Stimulated activated memory B cell treated with anti-CD40 and anti-IgM and Interleukin-4, amounts not matched to agents 10 μg/mL and 1 μg/mL and 100 μg/mL, for 72 hours (primary cell): ENCODE data around the gene UBN2.
"Not testable (repeated sequence)": the region's sequence is repeated elsewhere in the genome, so short reads cannot be mapped to it uniquely, and the experiment has no call there.

Source experiments
- ATAC-seq: fragments of 150-1000 bp; cut with Tn5 transposase; 2 replicates; pipeline ENCODE4 v1.10.0; 2021
- H3K27ac Mint-ChIP-seq: one replicate; pipeline ENCODE4 v1.8.0; 2022; ENCODE audit warnings: mild to moderate bottlenecking, mixed read lengths
- H3K27me3 Mint-ChIP-seq: one replicate; pipeline ENCODE4 v1.8.0; 2022; ENCODE audit warnings: mixed read lengths
- H3K36me3 Mint-ChIP-seq: one replicate; pipeline ENCODE4 v1.8.0; 2022; ENCODE audit warnings: mixed read lengths
- H3K4me1 Mint-ChIP-seq: one replicate; pipeline ENCODE4 v1.8.0; 2022; ENCODE audit warnings: mixed read lengths
- H3K4me3 Mint-ChIP-seq: one replicate; pipeline ENCODE4 v1.8.0; 2022; ENCODE audit warnings: mild to moderate bottlenecking, moderate library complexity, mixed read lengths
- H3K9me3 Mint-ChIP-seq: one replicate; pipeline ENCODE4 v1.8.0; 2022; ENCODE audit warnings: mixed read lengths

The UBN2 gene

DNA sequence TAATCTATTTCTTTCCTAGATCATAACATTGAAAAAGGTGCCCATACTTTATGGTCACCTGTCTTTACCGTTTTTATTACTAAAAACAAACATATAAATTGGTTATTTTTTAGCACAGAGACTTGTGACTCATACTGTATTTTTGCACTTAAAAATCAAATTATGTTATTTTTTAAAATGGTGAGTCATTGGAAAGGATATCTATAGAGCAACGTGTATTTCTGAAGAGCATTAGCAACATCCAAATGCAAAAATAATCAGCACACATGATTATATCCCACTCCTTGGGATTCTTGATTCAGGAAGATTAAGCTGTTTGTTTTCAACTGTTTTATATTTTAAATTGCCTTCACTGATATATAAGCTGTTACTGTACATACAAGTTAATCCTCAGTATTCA, 69.4 kb downstream of the UBN2 start:
- H3K36me3 Mint-ChIP-seq: peaks cover 33% of the 10 kb centered on the region
- H3K4me1 Mint-ChIP-seq: no peaks in the 10 kb centered on the region

DNA sequence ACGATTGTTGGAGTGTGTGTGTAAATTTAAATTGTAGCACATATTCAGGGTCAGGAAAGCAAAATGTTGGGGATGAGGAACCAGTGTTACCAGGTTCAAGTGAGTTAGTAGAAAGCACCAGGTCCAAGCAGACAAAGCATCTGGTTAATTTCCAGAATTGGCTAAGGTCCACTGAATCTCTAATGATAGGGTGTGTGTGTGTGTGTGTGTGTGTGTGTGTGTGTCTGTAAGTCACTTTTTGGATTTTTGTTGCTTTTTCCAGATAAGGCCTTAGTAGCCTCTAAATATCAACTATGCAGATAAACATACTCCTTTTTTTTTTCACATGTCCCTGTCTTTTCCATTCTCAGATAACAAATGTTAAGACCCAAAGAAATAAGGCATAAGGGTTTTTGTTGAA, 73.5 kb downstream of the UBN2 start:
- H3K36me3 Mint-ChIP-seq: peaks cover 29% of the 10 kb centered on the region
- H3K4me1 Mint-ChIP-seq: no peaks in the 10 kb centered on the region

More for the DNA sequence above, 69.4 kb downstream of the UBN2 start:
- ATAC-seq: no peak
- no peaks in the 10 kb centered on the region for H3K9me3 Mint-ChIP-seq
- H3K4me3 Mint-ChIP-seq: no peak overlapping the region
- H3K27ac Mint-ChIP-seq: no peak overlapping the region
- H3K27me3 Mint-ChIP-seq: no peaks in the 10 kb centered on the region

DNA sequence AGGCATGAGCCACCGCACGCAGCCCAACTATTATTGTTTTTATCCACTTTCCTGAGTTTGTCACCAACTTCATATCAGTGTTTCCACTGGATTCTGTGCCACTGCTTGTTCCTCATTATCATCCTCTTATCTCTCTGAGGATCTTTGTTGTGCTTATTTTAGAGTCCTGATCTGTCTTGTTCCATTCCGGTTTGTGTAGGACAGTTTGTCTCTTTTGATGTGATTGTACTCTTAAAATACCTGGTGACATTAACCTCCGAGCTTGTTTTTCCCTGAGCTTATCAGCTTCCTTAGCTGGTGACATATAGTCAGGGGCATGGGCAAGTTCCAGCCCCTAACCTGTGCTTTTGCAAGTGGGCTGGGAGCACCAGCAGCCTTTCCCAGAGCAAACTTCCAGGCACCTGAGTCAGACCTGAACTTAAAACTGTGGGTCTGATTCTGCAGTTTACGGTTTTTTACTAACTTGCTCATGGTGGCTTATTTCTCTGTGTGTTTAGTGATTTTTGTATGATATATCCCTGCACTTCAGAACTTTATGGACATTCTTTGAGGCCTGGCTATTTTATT, 87.0 kb downstream of the UBN2 start:
- no peak for ATAC-seq
- Mint-ChIP-seq H3K27me3 (no peaks in the 10 kb centered on the region), H3K4me3 (no peak overlapping the region), H3K36me3 (no peaks in the 10 kb centered on the region), H3K4me1 (no peaks in the 10 kb centered on the region), H3K27ac (no peak overlapping the region), H3K9me3 (no peaks in the 10 kb centered on the region)

More for the DNA sequence above, 73.5 kb downstream of the UBN2 start:
- Mint-ChIP-seq H3K27ac (no peak overlapping the region), H3K4me3 (no peak overlapping the region), H3K27me3 (no peaks in the 10 kb centered on the region), H3K9me3 (no peaks in the 10 kb centered on the region)
- ATAC-seq: no peak

DNA sequence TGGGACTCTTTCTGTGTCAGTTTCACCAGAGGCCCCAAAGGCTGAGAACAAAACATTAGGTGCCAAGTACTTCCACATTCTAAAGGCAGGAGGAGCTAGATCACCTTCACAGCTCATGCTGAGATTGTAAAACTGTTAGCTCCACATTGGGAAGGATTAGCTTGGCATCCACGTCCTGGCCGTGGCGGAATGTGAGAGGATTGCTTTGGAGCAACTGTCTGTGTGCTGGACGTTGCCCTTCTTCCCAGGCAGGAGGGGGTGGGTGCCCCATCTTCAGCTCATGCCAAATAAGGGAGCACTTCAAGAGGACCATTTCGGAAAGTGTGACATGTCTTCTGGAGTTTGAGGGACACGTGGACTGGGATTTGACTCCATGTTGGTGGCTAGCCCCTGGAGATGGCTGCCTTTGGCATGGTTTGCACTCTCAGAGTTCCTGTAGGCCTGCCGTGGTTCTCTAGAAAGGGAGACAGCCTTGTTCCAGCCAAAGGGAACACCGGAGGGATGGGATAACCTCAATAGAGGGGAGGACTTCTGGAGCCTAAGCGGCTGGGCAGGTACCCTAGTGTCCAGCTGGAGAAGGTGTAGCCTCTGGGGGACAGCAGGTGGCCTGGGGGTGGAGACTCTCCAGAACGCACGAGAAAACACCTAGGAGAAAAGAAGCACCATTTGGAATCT, 90.2 kb downstream of the UBN2 start:
- ATAC-seq: no peak

DNA sequence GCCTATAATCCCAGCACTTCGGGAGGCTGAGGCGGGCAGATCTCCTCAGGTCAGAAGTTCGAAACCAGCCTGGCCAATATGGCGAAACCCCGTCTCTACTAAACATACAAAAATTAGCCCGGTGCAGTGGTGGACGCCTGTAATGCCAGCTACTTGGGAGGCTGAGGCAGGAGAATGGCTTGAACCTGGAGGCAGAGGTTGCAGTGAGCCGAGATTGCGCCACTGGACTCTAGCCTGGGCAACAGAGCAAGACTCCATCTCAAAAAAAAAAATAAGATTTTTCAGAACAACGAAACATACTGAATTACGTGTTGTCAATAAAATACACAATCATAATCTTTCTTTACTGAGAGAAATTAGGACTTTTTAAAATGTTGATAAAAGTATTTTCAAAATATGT, 93.7 kb downstream of the UBN2 start:
- H3K4me3 Mint-ChIP-seq, H3K9me3 Mint-ChIP-seq, H3K4me1 Mint-ChIP-seq, ATAC-seq, H3K27me3 Mint-ChIP-seq, H3K36me3 Mint-ChIP-seq, H3K27ac Mint-ChIP-seq: not testable (repeated sequence)

More for the DNA sequence above, 90.2 kb downstream of the UBN2 start:
- Mint-ChIP-seq H3K4me1 (no peaks in the 10 kb centered on the region), H3K36me3 (no peaks in the 10 kb centered on the region), H3K27ac (no peak overlapping the region), H3K9me3 (no peaks in the 10 kb centered on the region), H3K4me3 (no peak overlapping the region), H3K27me3 (no peaks in the 10 kb centered on the region)

DNA sequence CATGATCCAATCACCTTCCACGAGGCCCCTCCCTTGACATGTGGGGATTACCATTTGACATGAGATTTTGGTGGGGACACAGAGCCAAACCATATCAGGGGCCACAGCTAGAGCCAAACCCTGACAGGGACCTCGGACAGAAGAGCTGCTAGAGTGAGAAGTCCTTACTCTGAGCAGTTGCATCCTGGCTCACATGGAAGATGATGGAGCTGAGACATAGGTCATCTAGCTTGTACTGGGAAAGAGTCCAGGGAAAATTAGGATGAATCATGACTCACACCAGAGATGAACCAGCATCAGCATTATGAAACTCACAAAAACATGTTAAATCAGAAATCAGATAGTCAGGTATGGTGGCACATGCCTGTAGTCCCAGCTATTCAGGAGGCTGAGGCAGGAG, 97.3 kb downstream of the UBN2 start:
- Mint-ChIP-seq H3K9me3 (no peaks in the 10 kb centered on the region), H3K27me3 (no peaks in the 10 kb centered on the region), H3K4me1 (no peaks in the 10 kb centered on the region), H3K36me3 (no peaks in the 10 kb centered on the region), H3K4me3 (no peak overlapping the region), H3K27ac (no peak overlapping the region)
- ATAC-seq: no peak

DNA sequence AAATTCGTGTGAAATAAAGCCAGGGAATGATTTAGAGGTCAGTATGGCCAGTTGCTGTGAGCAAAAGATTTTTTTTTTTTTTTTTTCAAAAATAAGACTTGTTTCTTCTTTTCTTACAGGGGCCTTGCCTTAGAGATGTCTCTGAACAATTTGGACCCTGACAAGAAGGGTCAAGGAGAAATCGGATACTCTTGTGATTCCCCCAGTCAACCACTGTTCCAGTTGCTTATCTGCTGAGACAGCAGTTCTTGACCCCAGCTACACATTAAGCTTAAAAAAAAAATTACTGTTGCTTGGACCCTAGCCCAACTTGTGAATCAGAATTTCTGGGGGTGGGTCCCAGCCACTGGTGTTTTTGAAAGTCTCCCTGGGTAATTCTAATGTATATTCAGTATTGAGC, 98.1 kb downstream of the UBN2 start:
- Mint-ChIP-seq H3K27ac (no peak overlapping the region), H3K27me3 (no peaks in the 10 kb centered on the region), H3K4me1 (no peaks in the 10 kb centered on the region), H3K36me3 (no peaks in the 10 kb centered on the region), H3K4me3 (no peak overlapping the region), H3K9me3 (no peaks in the 10 kb centered on the region)
- ATAC-seq: no peak

DNA sequence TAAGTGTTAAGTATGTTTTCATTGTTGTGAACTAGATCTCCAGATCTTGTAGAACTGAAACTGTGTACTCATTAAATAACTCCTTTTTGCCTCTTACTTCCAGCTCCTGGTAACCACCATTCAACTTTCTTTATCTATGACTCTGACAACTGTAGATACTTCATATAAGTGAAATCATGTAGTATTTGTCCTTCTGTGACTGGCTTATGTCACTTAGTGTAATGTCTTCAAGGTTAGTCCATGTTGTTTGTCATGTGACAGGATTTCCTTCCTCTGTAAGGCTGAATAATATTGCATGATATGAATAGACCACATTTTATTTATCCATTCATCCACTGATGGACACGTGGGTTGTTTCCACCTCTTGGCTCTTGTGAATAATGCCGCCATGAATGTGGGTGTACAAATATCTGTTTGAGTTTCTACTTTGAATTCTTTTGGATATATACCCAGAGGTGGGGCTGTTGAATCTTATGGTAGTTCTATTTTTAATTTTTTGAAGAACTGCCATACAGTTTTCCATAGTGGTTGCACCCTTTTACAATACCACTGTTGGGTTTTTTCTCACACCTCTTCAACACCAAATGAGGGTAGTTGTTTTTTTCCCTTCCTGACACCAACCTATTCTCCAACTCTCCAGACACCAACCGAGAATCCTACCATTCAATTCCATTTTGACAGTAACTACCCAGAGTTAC, 99.4 kb downstream of the UBN2 start:
- Mint-ChIP-seq H3K4me3 (no peak overlapping the region), H3K9me3 (no peaks in the 10 kb centered on the region), H3K4me1 (no peaks in the 10 kb centered on the region), H3K36me3 (no peaks in the 10 kb centered on the region), H3K27ac (no peak overlapping the region), H3K27me3 (no peaks in the 10 kb centered on the region)
- no peak for ATAC-seq

DNA sequence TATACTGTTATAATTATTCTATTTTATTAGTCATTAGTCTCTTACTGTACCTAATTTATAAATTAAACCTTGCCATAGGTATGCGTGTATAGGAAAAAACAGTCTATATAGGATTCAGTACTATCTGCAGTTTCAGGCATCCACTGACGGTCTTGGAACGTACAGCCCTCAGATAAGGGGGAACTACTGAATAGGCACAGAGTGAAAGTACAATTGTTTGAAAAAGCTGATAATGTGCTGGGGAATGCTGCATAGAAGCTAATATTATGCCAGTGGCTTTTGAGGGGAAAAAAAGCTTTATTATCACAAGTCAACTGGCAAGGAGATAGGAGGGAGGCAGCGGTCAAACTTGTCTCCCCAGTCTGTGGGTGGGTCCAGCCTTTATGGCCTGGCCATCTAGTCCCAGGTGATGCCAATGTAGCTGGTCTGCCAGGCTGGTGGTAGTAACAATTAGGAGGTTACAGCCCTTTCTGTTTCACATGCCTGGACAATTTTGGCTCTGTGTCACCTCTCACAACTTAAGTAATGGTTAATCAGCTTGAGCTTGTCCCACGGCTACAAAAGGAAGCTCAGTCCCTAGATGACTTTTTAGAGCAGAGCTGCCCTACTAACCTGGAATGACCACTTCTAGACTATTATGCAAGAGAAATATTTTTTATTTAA, 101.8 kb downstream of the UBN2 start:
- H3K36me3 Mint-ChIP-seq: no peaks in the 10 kb centered on the region
- no peaks in the 10 kb centered on the region for H3K27me3 Mint-ChIP-seq
- no peak overlapping the region for H3K27ac Mint-ChIP-seq
- H3K9me3 Mint-ChIP-seq: no peaks in the 10 kb centered on the region
- no peaks in the 10 kb centered on the region for H3K4me1 Mint-ChIP-seq
- no peak for ATAC-seq
- H3K4me3 Mint-ChIP-seq: no peak overlapping the region

DNA sequence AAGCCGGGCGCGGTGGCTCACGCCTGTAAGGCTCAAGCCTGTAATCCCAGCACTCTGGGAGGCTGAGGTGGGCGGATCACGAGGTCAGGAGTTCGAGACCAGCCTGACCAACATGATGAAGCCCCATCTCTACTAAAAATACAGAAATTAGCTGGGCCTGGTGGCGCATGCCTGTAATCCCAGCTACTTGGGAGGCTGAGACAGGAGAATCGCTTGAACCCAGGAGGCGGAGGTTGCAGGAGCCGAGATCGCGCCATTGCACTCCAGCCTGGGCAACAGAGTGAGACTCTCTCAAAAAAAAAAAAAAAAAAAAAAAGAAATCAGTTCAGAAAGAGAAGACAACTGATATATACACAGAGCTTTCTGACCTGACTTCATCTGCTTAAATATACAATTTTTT, 102.4 kb downstream of the UBN2 start:
- not testable (repeated sequence) for H3K4me1 Mint-ChIP-seq, H3K36me3 Mint-ChIP-seq, H3K27me3 Mint-ChIP-seq, H3K27ac Mint-ChIP-seq, ATAC-seq, H3K9me3 Mint-ChIP-seq, H3K4me3 Mint-ChIP-seq

DNA sequence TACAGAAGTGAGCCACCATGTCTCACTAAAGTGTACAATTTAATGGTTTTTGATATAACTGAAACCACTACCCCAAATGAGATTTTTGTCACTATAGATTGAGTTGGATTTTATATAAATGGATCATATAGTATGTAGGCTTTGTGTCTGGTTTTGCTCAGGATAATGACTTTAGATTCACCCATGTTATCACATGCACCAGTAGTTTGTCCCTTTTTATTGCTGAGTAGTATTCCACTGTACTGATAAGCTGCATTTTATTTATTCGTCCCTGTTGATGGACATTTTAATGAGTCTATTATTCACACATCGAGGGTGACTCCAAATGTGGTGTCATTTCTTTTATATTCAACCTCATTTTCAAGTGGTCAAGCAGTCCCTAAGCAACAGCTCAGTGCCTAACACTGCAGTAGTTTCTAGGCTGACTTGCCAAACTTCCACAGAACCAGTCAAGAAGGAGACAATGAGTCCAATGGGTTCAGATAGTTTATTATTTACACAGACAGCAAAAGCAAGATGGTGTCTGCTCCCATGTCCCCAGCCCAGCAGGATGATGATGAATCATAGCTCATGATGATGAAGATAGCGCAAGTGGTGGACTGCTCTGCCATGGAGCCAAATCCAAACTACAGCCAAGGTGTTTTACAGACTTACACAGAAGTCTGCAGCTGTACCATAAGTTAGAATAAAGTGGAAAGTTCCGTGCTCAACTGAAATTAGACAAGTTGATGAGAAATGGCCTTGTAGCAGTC, 103.5 kb downstream of the UBN2 start:
- Mint-ChIP-seq H3K36me3 (no peaks in the 10 kb centered on the region), H3K27me3 (no peaks in the 10 kb centered on the region), H3K4me3 (no peak overlapping the region), H3K4me1 (peaks cover 4% of the 10 kb centered on the region), H3K27ac (no peak overlapping the region), H3K9me3 (peaks cover 5% of the 10 kb centered on the region)
- no peak for ATAC-seq

DNA sequence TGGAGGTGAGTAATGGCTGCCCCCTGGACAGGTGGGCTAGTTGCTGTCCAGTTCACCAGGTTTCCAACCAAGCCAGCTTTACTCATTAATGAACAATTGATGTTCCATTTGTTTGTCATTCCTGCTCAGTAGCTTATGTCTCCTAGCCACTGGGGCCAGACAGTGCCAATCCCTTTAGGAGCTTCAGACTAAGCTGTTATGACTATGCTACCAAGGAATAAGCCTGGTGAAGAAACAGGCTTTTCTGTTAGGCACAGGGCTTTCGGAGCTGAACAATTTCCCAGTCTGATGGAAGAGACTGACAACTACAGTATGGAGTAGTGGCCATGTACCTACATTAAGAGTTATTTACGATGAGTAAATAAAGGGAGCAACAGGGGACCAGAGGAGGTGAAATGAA, 108.0 kb downstream of the UBN2 start:
- Mint-ChIP-seq H3K4me1 (peaks cover 26% of the 10 kb centered on the region), H3K27ac (peak overlapping the region; percentile 99), H3K36me3 (peaks cover 7% of the 10 kb centered on the region), H3K27me3 (no peaks in the 10 kb centered on the region), H3K9me3 (peaks cover 5% of the 10 kb centered on the region), H3K4me3 (peak overlapping the region; percentile 50)
- no peak for ATAC-seq

DNA sequence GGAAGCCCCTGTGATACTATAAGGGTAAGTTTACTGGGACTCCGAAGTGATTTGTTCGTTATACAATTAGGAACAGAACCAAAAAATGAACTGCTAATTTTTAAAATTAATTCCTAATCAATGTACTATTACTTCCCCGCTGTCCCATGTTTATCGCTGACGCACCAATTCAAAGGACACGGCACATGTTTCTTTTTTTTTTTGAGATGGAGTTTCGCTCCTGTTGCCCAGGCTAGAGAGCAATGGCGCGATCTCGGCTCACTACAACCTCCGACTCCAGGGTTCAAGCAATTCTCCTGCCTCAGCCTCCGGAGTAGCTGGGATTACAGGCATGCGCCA, 108.6 kb downstream of the UBN2 start:
- Mint-ChIP-seq H3K4me3 (peak overlapping the region; percentile 88), H3K9me3 (peaks cover 5% of the 10 kb centered on the region)

DNA sequence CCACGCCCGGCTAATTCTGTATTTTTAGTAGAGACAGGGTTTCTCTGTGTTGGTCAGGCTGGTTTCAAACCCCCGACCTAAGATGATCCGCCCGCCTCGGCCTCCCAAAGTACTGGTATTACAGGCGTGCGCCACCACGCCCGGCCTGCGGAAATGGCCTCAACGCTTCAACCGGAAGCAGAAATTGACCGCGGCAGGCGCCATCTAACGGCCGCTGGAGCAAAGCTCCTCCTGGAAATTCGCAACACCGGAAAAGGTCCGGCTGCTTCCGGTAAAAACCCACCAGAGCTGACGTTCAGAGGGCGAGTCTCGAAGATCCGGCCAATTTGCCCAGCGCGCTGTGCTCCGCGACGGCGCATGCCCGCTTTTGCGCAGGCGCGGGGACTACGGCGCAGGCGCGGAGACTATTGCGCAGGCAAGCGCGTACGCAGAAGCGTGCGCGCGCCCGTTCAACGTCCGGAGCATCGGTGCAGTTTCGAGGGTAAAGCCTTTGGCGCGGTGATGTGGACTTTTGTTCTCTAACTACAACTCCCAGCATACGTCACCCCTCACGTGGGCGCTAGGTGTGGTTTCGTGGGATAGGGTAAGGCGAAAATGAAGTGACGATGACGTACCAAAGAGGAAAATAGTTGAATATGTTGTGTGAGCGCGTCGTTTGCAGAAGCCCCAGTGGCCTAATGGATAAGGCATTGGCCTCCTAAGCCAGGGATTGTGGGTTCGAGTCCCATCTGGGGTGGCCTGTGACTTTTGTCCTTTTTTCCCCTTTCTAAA, 109.2 kb downstream of the UBN2 start:
- peaks cover 5% of the 10 kb centered on the region for H3K9me3 Mint-ChIP-seq
- ATAC-seq: peak; percentile 94
- H3K4me3 Mint-ChIP-seq: peak overlapping the region; percentile 88
- peaks cover 7% of the 10 kb centered on the region for H3K36me3 Mint-ChIP-seq
- H3K27me3 Mint-ChIP-seq: no peaks in the 10 kb centered on the region
- H3K4me1 Mint-ChIP-seq: peaks cover 32% of the 10 kb centered on the region
- H3K27ac Mint-ChIP-seq: peak overlapping the region; percentile 99

More for the DNA sequence above, 108.6 kb downstream of the UBN2 start:
- Mint-ChIP-seq H3K36me3 (peaks cover 7% of the 10 kb centered on the region), H3K27ac (peak overlapping the region; percentile 99), H3K4me1 (peaks cover 26% of the 10 kb centered on the region), H3K27me3 (no peaks in the 10 kb centered on the region)
- ATAC-seq: no peak

DNA sequence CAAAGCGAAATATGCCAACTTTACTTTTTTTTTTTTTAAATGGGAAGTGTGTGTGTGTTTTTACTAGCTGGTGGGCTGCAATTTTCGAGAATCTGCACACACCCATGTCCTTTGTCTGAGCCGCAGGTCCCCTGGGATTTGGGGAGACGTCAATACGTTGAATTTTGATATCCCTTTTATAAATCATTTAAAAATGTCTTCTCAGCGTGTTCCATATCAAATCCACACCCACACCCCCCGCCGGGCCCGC, 109.7 kb downstream of the UBN2 start:
- Mint-ChIP-seq H3K27me3 (no peaks in the 10 kb centered on the region), H3K36me3 (peaks cover 7% of the 10 kb centered on the region), H3K9me3 (peaks cover 5% of the 10 kb centered on the region), H3K4me3 (peak overlapping the region; percentile 88), H3K4me1 (peaks cover 35% of the 10 kb centered on the region), H3K27ac (peak overlapping the region; percentile 99)
- no peak for ATAC-seq
